ENCODE data around the gene CUL4A.
"Not testable (repeated sequence)": the region's sequence is repeated elsewhere in the genome, so short reads cannot be mapped to it uniquely, and the experiment has no call there.

The CUL4A gene

GRCh38 chr13:113258321-113259054 lies 49.1 kb downstream of the CUL4A start:
- H3K27ac ChIP-seq, result no peak overlapping the region
- TF ChIP-seq CTCF (conservative IDR thresholded peaks at IDR 0.05), result no peak

GRCh38 chr13:113260996-113261395 lies 51.6 kb downstream of the CUL4A start:
- H3K27ac ChIP-seq, result no peak overlapping the region
- TF ChIP-seq CTCF (conservative IDR thresholded peaks at IDR 0.05), result no peak

- not testable (repeated sequence) for H3K27ac ChIP-seq
Observed at GRCh38 chr13:113263016-113263415, 53.6 kb downstream of the CUL4A start.

DNA sequence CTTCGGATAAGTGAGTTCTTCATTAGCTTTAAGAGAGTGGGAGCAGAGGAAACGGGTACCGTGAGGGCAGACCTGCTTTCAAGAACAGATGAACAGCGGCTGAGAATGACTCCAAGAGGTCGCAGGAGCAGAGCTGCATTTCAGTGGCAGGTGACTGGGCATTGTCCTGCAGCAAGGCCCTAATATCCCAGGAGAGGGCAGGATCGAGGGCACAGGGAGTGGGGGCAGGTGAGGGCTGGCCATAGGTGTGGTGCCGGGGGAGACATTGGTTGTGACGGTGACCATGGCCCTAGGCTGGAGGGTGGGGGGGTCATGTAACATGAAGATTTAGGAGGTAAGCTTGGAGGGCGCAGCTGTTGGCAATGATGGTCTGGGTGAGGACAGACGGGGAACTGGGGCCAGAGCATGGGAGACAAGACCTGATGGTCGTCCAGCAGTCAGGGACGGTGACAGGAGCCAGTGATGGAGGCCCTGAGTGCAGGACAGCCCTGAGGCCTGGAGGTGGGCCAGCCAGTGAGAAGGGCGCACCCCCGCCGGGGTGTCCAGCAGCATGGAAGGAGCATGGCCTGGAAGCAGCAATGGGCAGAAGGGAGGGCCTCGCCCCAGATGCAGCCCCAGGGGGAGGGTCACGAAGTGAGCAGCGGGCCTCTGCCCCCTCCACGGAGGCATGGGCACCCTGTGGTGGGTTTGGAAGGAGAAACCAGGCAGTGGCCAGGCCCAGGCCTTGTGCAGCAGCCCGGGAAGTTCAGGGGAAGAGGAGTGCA lies 58.4 kb downstream of the CUL4A start:
- no peak overlapping the region for H3K27ac ChIP-seq
- no peak for TF ChIP-seq CTCF (conservative IDR thresholded peaks at IDR 0.05)

- TF ChIP-seq CTCF (conservative IDR thresholded peaks at IDR 0.05), result no peak
- H3K27ac ChIP-seq, result no peak overlapping the region
Observed at GRCh38 chr13:113272031-113272430, 62.6 kb downstream of the CUL4A start.

DNA sequence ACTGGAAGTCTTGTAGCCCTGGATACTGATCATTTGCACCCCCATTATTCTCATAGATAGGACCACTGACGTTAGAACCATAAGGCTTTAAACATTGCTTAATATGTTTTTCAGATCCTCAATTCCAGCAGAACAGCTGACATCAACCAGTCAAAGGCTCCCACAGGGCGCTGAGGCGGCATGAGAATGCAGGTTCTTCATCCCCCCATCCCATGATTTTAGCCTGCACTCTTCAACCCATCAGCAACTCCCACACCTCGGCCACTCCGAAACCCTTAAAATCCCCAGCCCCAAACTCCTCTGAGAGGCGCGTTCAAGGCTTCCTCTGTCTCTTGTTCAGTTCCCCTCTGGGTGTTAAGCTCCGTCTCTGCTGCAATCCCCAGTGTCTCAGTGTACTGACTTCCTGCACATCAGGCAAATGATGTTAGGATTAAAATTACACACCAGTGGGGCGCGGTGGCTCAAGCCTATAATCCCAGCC lies 63.3 kb downstream of the CUL4A start:
- TF ChIP-seq CTCF (conservative IDR thresholded peaks at IDR 0.05), result no peak
- no peak overlapping the region for H3K27ac ChIP-seq

DNA sequence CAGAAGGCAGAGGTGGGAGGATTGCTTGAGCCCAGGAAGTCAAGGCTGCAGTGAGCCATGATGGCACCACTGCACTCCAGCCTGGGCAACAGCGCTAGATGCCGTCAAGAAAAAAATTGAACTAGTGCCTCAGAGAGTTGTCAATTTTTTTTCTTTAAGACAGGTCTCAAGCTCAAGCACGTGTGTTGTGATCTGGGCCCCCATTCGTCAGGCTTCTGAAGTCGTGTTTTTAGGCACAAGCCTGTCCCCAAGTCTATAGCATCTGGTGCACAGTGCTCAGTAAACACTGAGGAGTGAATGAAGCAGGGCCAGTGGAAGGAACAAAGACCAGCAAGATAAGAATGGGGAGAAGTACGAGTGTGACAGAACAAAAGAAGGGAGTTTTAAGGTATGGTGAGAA lies 63.9 kb downstream of the CUL4A start:
- H3K27ac ChIP-seq, result no peak overlapping the region
- no peak for TF ChIP-seq CTCF (conservative IDR thresholded peaks at IDR 0.05)
